CD4-positive, alpha-beta T cell treated with Interleukin-15 for 1 hour (primary cell): Measurements from ENCODE around the gene SMG1.
"Not testable (repeated sequence)": the region's sequence is repeated elsewhere in the genome, so short reads cannot be mapped to it uniquely, and the experiment has no call there.

Source experiments
- DNase-seq: peaks from one replicate; pipeline ENCODE4 v3.0.0-alpha.2; 2020

The SMG1 gene

GRCh38 chr16:18932243-18932987 is 6.2 kb upstream of the SMG1 start:
- DNase-seq, result no peak

GRCh38 chr16:18931756-18932155 is 5.5 kb upstream of the SMG1 start:
- DNase-seq, result no peak

GRCh38 chr16:18930095-18930494 is 3.9 kb upstream of the SMG1 start:
- not testable (repeated sequence) for DNase-seq

GRCh38 chr16:18928073-18928472 is 1.9 kb upstream of the SMG1 start:
- not testable (repeated sequence) for DNase-seq

- peak; percentile 69 for DNase-seq
These were observed 808 bp downstream of the SMG1 start for GRCh38 chr16:18925215-18925985.

GRCh38 chr16:18923935-18924334 is 2.3 kb downstream of the SMG1 start:
- not testable (repeated sequence) for DNase-seq

DNA sequence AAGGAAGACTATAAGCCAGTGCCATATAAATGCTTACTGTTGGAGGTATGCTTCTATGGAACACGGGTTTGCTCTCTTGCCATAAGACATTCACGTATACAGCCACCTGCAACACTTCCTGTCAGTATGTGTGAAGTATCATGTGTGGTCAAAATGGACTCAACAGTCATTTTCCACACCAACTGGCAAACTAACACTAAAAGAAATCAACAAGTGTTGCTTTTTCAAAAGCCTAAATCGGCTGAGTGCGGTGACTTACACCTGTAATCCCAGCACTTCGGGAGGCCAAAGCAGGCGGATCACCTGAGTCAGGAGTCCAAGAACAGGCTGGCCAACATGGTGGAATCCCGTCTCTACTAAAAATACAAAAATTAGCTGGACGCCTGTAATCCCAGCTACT is 3.1 kb downstream of the SMG1 start:
- not testable (repeated sequence) for DNase-seq

DNA sequence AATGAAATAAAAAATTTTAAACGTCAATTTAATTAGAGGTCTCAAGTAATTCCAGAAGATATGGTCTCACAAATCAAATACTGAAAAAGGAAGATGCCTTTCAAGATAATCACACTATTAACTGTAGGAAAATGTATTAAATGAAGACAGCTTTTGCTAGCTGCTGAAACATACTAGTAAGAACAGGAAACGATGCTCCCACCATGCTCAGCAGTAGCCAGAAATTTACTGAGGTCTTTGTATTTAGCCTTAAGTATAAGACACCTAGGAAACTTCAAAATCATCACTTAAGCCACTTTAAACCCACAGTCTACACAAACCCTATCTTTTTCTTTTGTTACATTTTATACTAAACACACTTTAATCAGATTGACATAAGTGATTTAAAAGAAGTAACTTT is 16.6 kb downstream of the SMG1 start:
- DNase-seq, result not testable (repeated sequence)

- not testable (repeated sequence) for DNase-seq
These were observed 17.5 kb downstream of the SMG1 start for GRCh38 chr16:18908716-18909115.

- not testable (repeated sequence) for DNase-seq
These were observed 23.4 kb downstream of the SMG1 start for GRCh38 chr16:18902778-18903177.

GRCh38 chr16:18902044-18902443 is 24.2 kb downstream of the SMG1 start:
- DNase-seq, result not testable (repeated sequence)

DNA sequence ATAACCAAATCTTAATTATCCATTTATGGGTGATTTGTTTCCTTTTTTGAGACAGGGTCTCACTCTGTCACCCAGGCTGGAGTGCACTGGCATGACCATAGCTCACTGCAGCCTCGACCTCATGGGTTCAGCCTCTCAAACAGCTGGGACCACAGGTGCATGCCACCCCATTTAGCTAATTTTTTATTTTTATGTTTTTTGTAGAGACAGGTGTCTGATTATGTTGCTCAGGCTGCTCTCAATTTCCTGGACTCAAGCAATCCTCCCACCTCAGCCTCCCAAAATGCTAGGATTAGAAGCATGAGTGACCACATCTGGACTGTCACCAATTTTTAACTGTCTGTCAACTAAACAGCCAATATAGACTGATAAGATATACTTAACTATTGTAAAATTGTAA is 25.0 kb downstream of the SMG1 start:
- not testable (repeated sequence) for DNase-seq

GRCh38 chr16:18884456-18884855 is 41.8 kb downstream of the SMG1 start:
- not testable (repeated sequence) for DNase-seq

DNA sequence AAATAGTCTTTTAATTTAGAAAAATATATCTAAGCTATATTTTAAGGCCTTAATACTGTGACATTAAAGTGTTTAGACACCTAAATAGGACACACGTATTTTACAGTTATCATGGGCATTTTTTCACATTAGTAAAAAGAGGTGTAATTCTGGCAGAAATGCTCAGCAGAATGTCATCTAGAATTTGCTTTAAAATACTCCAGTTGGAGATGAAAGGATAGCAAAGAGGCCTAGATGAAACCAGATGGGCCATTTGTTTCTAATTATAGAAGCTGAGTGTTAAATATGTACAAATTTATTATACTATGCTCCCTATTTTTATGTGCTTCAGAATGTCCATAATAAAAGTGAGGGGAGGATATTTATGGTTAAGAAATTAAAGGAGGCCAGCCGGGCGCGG is 48.5 kb downstream of the SMG1 start:
- DNase-seq, result not testable (repeated sequence)

DNA sequence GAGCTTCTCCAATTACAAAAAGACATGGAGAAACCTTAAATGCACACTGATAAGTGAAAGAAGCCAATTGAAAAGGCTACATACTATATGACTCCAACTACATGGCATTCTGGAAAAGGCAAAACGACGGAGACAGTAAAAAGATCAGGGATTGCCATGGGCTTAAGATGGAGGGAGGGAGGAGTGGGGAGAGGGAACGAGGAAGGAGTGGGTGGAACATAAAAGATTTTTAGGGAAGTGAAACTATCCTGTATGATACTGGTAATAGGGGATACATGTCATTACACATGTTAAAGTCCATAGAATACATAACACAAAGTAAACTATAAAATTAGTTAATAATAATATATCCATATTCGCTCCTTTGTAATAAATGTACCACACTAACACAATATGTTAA is 48.9 kb downstream of the SMG1 start:
- DNase-seq, result not testable (repeated sequence)

DNA sequence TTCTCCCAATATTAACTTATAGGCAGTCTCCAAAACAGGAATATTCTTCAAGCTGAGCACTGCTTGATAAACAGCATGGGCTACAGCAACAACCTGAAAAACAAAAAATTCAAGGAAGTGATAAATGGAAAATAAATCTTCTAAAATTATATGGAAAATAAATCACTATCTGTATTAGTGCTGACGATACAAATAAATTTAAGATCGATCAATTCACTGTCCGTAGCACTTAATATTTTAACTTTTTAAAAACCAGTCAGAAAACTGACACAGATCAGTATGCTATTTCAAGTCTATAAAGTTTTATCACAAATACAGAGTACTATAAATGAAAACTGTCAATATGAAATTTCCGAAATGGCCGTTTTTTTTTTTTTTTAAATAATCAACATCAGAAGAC is 49.9 kb downstream of the SMG1 start:
- DNase-seq, result not testable (repeated sequence)

DNA sequence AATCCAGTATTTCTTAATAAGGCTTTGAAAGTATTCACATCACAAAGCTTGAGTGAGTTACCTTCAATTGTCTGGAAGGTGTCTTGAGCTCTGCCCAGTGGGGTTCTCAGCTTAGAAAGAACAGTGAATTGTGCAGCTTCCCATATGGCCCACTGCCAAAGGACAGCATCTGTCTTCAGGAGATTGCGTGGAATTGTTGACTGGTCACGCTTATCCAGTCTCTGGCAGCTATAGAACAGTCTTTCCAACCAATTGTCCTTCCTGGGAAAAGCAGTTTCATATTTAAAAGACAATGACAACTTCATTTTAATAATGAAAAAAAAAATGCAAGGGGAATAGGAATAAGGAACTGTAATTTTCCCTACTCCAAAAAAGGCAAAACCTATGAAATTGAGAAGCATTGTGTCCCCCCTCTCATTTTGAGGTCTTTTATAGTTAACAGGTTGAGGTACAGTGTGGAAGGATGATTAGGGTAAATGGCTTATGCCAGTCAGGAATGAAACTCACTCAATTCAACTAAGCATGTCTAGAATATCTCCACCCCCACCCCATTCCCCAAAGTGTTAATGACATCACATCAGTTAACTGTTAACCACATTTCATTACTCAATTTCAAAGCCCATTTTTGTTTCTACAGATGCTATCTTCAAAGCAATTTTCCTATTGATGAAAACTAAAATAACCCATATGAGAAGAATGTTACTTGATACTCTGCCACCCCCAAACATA is 57.0 kb downstream of the SMG1 start:
- not testable (repeated sequence) for DNase-seq

DNA sequence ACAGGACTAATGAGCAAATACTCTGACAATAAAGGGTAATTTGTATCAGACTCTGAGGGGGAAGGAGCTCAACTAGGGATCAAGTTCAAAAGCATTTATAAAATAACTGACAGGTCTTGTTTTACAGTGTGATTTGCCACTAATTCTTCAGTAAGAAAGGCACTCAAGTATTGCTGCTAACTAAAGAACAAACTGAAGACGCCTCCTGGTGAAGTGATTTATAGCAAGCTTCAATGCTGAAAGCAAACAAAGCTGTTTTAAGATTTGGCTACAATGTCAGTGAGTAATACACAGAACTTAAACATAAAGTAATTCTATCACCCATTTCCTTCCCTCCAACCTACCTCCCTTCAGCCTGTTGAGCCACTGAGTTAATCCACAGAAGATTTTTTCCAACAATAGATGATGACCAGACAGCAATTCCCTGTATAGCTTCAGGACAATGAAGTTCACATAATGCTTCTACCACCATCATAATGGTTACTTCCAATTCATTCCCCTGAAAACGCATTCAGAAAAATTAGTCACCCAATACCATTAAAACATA is 59.9 kb downstream of the SMG1 start:
- not testable (repeated sequence) for DNase-seq

- not testable (repeated sequence) for DNase-seq
These were observed 63.3 kb downstream of the SMG1 start for GRCh38 chr16:18862891-18863290.

DNA sequence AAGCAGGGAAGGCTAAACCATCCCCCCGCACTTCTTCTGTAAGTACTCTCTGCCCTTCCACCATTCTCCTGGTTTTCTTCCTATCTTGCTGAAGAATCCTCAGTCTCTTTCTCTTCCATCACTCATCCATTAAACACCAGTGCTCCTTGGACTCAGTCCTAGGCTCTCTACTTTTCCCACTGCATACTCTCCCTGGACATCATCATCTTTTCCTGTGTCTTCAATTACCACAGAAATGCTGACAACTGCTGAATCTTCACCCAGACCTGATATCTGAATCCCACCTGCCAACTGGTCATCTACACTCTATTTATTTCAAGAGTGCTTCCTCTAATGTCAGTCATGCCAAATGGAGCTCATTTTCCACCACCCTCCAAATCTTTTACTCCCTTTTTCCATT is 71.0 kb downstream of the SMG1 start:
- no peak for DNase-seq

DNA sequence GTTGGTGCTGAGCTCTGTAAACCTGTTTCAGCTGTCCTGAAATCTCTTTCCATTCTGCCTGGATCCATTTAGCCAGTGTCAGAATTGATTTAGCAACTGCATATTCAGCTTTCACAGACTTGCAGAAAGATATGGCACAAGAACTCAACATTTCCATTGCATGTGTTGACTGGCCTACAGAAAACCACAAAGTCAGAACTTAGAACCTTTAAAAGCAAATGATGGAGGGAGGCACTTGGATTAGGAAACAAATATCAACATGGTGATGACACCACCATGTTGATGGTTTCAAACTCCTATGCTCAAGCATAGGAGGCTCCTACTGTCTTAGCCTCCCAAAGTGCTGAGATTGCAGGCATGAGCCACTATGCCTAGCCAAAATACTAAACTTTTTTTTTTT is 72.5 kb downstream of the SMG1 start:
- no peak for DNase-seq

- no peak for DNase-seq
These were observed 73.6 kb downstream of the SMG1 start for GRCh38 chr16:18852647-18853046.

- DNase-seq, result no peak
These were observed 79.8 kb downstream of the SMG1 start for GRCh38 chr16:18846416-18846815.
